Uterus (tissue), 4 donors: ENCODE results near the gene ATP6V0C. TPM values are rescaled to one million over a fixed set of nuclear protein-coding genes. Genes with fewer than 3 reads are reported as not detected.
"Not testable (repeated sequence)": the region's sequence is repeated elsewhere in the genome, so short reads cannot be mapped to it uniquely, and the experiment has no call there.

Experiments used
- DNase-seq, 2 donors: peaks; one replicate each; pipeline ENCODE4 v3.0.0-alpha.2; 2019 to 2020
- H3K27ac ChIP-seq, 2 donors: fragments of 200-600 bp; sonication (generic); 1 replicate in 1 of 2; 2 replicates in 1 of 2; pipeline ENCODE4 v1.5.1; 2016 to 2018
- H3K27me3 ChIP-seq, 2 donors: fragments of 200-600 bp; sonication (generic); one replicate each; pipeline ENCODE4 v1.5.1; 2018 to 2019; ENCODE audit warnings: control low read depth in 1 of 2
- H3K36me3 ChIP-seq, 2 donors: fragments of 200-600 bp; sonication (generic); one replicate each; pipeline ENCODE4 v1.5.1; 2019; ENCODE audit warnings: control low read depth in 1 of 2
- H3K4me1 ChIP-seq, 2 donors: fragments of 200-600 bp; sonication (generic); one replicate each; pipeline ENCODE4 v1.5.1; 2018 to 2019; ENCODE audit warnings: control low read depth in 1 of 2
- H3K4me3 ChIP-seq, 2 donors: fragments of 200-600 bp; sonication (generic); 1 replicate in 1 of 2; 2 replicates in 1 of 2; pipeline ENCODE4 v1.5.1; 2018 to 2019; ENCODE audit warnings: mild to moderate bottlenecking in 1 of 2
- H3K9me3 ChIP-seq, 2 donors: fragments of 200-600 bp; sonication (generic); one replicate each; pipeline ENCODE4 v1.5.1; 2019; ENCODE audit warnings: control low read depth in 1 of 2
- CTCF ChIP-seq, 4 experiments: fragments of 200-600 bp in 2 of 4; fragments of 450-650 bp in 2 of 4; sonication (generic) in 2 of 4; IDR thresholded peaks; one replicate each; pipeline ENCODE4 v1.5.1; 2016 to 2019; ENCODE audit warnings: antibody characterized with exemption in 4 of 4, mild to moderate bottlenecking in 2 of 4, moderate library complexity in 1 of 4
- POLR2A ChIP-seq, 2 donors: fragments of 450-650 bp; IDR thresholded peaks; one replicate each; pipeline ENCODE4 v1.6.1; 2016; ENCODE audit warnings: antibody characterized with exemption in 2 of 2, mild to moderate bottlenecking in 1 of 2, moderate library complexity in 1 of 2
- intact Hi-C: fragments of 100-400 bp; cut with DNase I; formaldehyde crosslinking; loops from one replicate; pipeline ENCODE4 v1.15.1; 2023; ENCODE audit warnings: low total_unique reads
- total RNA-seq, 4 donors: library from RNA; depleted of rRNA in 3 of 4; stranded (reverse); fragments of >200 nt in 3 of 4; gene quantifications; one replicate each; pipeline versions ENCODE4 v1.1.0 to v1.2.4, GENCODE V29; 2014 to 2023
- donor health status: DM: yes; HTN: yes; CAD: no.

The ATP6V0C gene
- total RNA-seq, 4 donors from 2014 or later = 14.3 to 126 (median 41.4) TPM

GRCh38 chr16:2531696-2532493, 18.1 kb downstream of the ATP6V0C start:
- no peaks in the 10 kb centered on the region for H3K4me1 ChIP-seq
- DNase-seq = peak; percentile 98 to 99
- intact Hi-C loops = no loop called here
- H3K27me3 ChIP-seq = no peaks in the 10 kb centered on the region
- H3K4me3 ChIP-seq = peak overlapping the region; percentile 64 to 76
- TF ChIP-seq CTCF (IDR thresholded peaks at IDR 0.05) (peak in 1 of 4 experiments; percentile 29), POLR2A (IDR thresholded peaks at IDR 0.05) (peak; percentile 85 to 87)
- peak overlapping the region; percentile 92 to 96 for H3K27ac ChIP-seq
- H3K9me3 ChIP-seq = no peaks in the 10 kb centered on the region
- H3K36me3 ChIP-seq = no peaks in the 10 kb centered on the region

GRCh38 chr16:2532494-2533141, 18.9 kb downstream of the ATP6V0C start:
- Histone ChIP-seq H3K27me3 (no peaks in the 10 kb centered on the region), H3K4me3 (peak overlapping the region; percentile 64 to 76), H3K9me3 (no peaks in the 10 kb centered on the region), H3K4me1 (no peaks in the 10 kb centered on the region), H3K27ac (peak overlapping the region; percentile 92 to 96), H3K36me3 (no peaks in the 10 kb centered on the region)
- TF ChIP-seq POLR2A (IDR thresholded peaks at IDR 0.05) (no peak), CTCF (IDR thresholded peaks at IDR 0.05) (peak in 1 of 4 experiments; percentile 14)
- intact Hi-C loops = no loop called here
- peak; percentile 73 to 84 for DNase-seq

- H3K9me3 ChIP-seq, H3K27me3 ChIP-seq, H3K4me1 ChIP-seq, intact Hi-C loops, H3K36me3 ChIP-seq: not testable (repeated sequence)
- peak in 1 of 2 donors; percentile 15 for DNase-seq
- H3K4me3 ChIP-seq = peak overlapping the region; percentile 64 to 76
- peak overlapping the region; percentile 92 to 96 for H3K27ac ChIP-seq
Observed at GRCh38 chr16:2533142-2533755, 19.5 kb downstream of the ATP6V0C start.

GRCh38 chr16:2533912-2534311, 20.2 kb downstream of the ATP6V0C start:
- Histone ChIP-seq H3K36me3 (no peaks in the 10 kb centered on the region), H3K4me1 (peaks cover under 1 to 1% of the 10 kb centered on the region in 2 donors), H3K9me3 (no peaks in the 10 kb centered on the region), H3K27ac (no peak overlapping the region), H3K4me3 (no peak overlapping the region), H3K27me3 (no peaks in the 10 kb centered on the region)
- intact Hi-C loops = no loop called here
- DNase-seq = no peak
- TF ChIP-seq CTCF (IDR thresholded peaks at IDR 0.05) (no peak), POLR2A (IDR thresholded peaks at IDR 0.05) (no peak)

GRCh38 chr16:2534335-2534734, 20.6 kb downstream of the ATP6V0C start:
- DNase-seq, H3K27ac ChIP-seq, intact Hi-C loops: not testable (repeated sequence)

GRCh38 chr16:2535625-2536013, 21.9 kb downstream of the ATP6V0C start:
- peak overlapping the region; percentile 27 to 45 for H3K27ac ChIP-seq
- no peaks in the 10 kb centered on the region for H3K36me3 ChIP-seq
- no peaks in the 10 kb centered on the region for H3K9me3 ChIP-seq
- no peaks in the 10 kb centered on the region for H3K27me3 ChIP-seq
- no peak overlapping the region for H3K4me3 ChIP-seq
- TF ChIP-seq CTCF (IDR thresholded peaks at IDR 0.05) (no peak), POLR2A (IDR thresholded peaks at IDR 0.05) (no peak)
- H3K4me1 ChIP-seq = peaks cover 7 to 10% of the 10 kb centered on the region in 2 donors
- DNase-seq = peak; percentile 57 to 69
- intact Hi-C loops = no loop called here

More at GRCh38 chr16:2534335-2534734, 20.6 kb downstream of the ATP6V0C start:
- not testable (repeated sequence) for H3K27me3 ChIP-seq, H3K4me1 ChIP-seq, H3K9me3 ChIP-seq, H3K4me3 ChIP-seq, H3K36me3 ChIP-seq
